ENCODE measurements around the gene ZBTB44.

DNA sequence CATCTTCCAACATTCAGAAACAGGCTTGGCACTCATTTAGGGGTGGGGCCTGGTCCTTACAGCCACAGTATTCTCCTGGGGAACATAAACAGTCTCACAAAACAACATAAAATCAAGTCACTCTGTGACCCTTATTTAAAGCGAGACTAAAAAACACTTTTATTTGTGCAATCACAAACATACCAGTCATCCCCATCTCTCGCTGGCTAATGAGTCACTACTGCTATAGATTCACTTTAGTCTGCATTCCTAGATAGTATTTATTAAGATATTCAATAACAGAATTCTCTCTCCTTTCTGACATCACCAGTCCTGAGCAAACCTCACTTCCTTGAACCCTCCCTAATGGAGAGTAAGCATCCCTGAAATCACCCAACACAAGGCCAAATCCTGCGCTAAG is 68.0 kb downstream of the ZBTB44 start:
- TF ChIP-seq, protein P1, sequence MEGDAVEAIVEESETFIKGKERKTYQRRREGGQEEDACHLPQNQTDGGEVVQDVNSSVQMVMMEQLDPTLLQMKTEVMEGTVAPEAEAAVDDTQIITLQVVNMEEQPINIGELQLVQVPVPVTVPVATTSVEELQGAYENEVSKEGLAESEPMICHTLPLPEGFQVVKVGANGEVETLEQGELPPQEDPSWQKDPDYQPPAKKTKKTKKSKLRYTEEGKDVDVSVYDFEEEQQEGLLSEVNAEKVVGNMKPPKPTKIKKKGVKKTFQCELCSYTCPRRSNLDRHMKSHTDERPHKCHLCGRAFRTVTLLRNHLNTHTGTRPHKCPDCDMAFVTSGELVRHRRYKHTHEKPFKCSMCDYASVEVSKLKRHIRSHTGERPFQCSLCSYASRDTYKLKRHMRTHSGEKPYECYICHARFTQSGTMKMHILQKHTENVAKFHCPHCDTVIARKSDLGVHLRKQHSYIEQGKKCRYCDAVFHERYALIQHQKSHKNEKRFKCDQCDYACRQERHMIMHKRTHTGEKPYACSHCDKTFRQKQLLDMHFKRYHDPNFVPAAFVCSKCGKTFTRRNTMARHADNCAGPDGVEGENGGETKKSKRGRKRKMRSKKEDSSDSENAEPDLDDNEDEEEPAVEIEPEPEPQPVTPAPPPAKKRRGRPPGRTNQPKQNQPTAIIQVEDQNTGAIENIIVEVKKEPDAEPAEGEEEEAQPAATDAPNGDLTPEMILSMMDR (IDR thresholded peaks at IDR 0.05) = no peak
- no peak for TF ChIP-seq POLR2AphosphoS5 (IDR thresholded peaks at IDR 0.05)
- TF ChIP-seq EP300 (IDR thresholded peaks at IDR 0.05) = no peak

Data from sigmoid colon (tissue), 4 donors.